AG10803 (cell line): ENCODE results near the gene CCDC148.

Experiments used
- DNase-seq: peaks from one replicate; pipeline ENCODE4 v3.0.0; 2010; ENCODE audit warnings: low read depth
- H3K4me3 ChIP-seq: 2 replicates; pipeline ENCODE4 v1.5.1; 2011; ENCODE audit warnings: mild to moderate bottlenecking, low read length, control low read depth
- CTCF ChIP-seq: conservative IDR thresholded peaks from 2 replicates; pipeline ENCODE4 v1.5.1; 2011; ENCODE audit warnings: mild to moderate bottlenecking, low read length, control low read depth, inconsistent platforms

Gene CCDC148

DNA sequence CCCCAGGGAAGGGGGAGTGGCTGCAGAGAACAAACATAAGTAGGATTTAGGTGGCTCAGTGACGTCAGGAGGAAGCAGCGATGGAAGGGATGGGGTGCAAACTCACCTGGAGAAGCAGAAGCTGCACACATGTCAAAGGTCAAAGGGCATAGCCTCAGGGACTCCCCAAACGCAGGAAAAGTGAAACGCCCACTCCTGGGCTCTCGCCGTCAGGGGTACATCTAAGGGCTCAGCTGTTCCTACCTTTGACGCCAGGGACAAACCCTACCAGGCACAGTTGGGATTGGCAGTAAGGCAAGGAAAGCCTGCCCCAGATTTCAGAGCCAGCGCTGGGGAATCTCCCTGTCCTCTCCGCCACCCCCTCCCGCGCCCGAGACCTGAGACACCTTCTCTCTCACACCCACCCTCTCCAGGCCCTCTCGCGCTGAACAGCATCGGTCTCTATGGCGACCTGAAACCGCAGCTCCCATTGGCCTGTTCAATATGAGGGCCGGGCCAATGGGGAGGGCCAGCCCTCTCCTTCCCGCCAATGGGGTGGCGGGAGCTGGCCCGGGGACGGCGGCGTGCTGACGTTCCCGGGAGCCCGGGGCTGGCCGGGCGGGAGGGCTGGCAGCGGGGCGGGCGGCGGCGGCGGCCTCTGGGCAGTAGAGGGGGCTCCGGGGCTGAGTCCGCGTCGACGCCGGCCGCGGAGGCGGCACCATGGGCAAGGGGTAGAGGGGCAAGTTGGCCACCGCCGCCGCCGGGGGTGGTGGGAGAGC is at the start of gene CCDC148, which contains the start of gene PKP4:
CCDC148 (minus strand) TSS at position 445 of the 758 bp plus-strand sequence; CDS start at position 131, 314 bp downstream.
PKP4 (plus strand) TSS at position 644 of the 758 bp plus-strand sequence. CDS start 76,233 bp downstream, outside the sequence.
- peak; percentile 90 for DNase-seq
- peak; percentile 37 for TF ChIP-seq CTCF
- peak within 1 kb of the TSS; percentile 87 for H3K4me3 ChIP-seq

DNA sequence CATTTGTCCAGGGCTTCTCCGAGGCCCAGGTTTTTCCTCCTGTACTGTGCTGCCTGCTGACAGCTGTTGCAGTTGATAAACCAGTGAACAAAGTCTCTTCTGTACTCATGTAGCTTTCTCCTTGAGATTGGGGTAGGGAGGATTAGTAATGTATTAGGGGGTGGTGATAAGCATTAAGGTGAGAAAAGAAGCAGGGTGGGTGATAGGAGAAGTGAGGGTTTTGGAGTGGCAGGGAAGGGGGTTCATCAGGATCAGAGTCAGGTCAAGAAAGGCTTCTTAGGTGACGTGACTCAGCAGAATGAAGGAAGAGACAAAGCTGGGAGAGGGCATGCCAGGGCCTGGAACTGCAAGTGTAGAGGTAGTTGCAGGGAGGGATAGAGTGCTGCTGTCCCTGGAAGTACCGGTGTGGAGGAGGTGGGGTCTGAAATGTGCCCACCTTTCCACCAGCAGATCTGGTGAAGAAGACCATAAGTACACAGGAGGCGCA is 48.9 kb upstream of the CCDC148 start:
- no peak for DNase-seq
- no peak overlapping the region for H3K4me3 ChIP-seq
- no peak for TF ChIP-seq CTCF

- DNase-seq = no peak
- H3K4me3 ChIP-seq = no peak overlapping the region
- TF ChIP-seq CTCF = no peak
Measured at GRCh38 chr2:158504088-158504487, 47.5 kb upstream of the CCDC148 start.

GRCh38 chr2:158502974-158503373 is 46.4 kb upstream of the CCDC148 start:
- no peak overlapping the region for H3K4me3 ChIP-seq
- no peak for TF ChIP-seq CTCF
- DNase-seq = peak; percentile 98

DNA sequence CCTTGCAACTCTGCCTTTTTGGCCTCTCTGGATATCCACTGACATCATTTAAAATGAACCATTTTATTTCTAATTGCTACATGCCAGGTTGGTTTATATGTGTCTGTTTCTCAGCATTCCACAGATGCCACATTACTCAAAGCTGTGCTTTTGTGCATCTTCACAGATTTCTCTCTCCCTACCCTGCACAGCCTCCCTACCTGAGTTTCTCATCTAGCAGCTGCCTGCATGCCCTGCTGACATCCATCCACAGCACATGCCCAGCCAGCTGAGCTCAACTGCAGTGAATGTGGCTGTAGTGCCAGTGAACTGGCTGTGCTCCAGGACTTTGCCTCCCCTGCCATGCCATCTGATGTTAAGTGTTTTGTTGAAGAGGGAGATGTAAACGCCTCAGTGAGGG is 44.7 kb upstream of the CCDC148 start:
- peak; percentile 54 for DNase-seq
- no peak for TF ChIP-seq CTCF

GRCh38 chr2:158500333-158500732 is 43.8 kb upstream of the CCDC148 start:
- no peak for TF ChIP-seq CTCF
- H3K4me3 ChIP-seq = no peak overlapping the region
- no peak for DNase-seq

More for the DNA sequence above, 44.7 kb upstream of the CCDC148 start:
- no peak overlapping the region for H3K4me3 ChIP-seq

DNA sequence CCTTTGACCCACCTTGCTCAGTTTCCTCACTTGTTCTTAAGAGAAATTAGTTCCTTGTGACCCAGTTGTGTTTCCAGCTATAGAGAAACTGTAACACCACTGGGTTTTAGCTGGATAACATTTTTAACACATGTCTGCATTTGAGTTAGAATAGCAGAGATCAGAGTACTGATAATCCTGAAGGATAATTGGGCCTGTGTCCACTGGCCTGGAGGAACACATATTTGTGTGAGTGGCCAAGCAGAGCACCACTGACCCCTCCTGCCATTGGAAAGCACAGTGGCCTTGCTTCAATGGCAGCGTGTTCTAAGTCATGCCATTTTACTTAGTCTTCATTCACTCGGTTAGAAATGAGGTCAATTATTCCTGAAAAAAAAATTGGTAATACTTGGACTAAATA is 42.8 kb upstream of the CCDC148 start:
- DNase-seq = no peak
- H3K4me3 ChIP-seq = no peak overlapping the region
- TF ChIP-seq CTCF = no peak
